ENCODE data around the gene SEMA4D.

DNA sequence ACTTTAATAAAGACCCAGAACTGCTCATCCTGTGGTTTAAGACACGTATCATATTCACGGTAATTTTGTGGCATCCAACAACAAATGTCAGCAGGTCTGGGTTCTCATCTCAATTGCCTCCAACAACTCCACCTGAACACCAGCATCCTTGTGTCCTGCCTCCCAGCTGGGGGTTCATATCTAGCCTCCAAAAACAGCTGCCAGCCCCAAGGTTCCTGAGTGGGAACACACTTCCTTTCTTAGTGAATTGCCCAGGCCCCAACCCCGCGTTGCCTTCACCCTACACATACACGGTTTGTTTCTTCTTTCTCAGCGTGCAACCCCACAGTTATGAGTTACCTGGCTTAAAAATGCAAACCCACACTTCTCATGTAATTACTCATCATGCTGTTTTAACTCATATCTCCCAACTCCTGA lies 77.9 kb downstream of the SEMA4D start:
- TF ChIP-seq FOXA3 (CRISPR knock-in tag; IDR thresholded peaks at IDR 0.05) (no peak), RAD21 (CRISPR knock-in tag; IDR thresholded peaks at IDR 0.05) (no peak), HCFC1 (IDR thresholded peaks at IDR 0.05; ENCODE audit: low read depth, low read length) (no peak), RNF2 (conservative IDR thresholded peaks at IDR 0.05; ENCODE audit: low read depth) (no peak)
- TF ChIP-seq, protein P1, sequence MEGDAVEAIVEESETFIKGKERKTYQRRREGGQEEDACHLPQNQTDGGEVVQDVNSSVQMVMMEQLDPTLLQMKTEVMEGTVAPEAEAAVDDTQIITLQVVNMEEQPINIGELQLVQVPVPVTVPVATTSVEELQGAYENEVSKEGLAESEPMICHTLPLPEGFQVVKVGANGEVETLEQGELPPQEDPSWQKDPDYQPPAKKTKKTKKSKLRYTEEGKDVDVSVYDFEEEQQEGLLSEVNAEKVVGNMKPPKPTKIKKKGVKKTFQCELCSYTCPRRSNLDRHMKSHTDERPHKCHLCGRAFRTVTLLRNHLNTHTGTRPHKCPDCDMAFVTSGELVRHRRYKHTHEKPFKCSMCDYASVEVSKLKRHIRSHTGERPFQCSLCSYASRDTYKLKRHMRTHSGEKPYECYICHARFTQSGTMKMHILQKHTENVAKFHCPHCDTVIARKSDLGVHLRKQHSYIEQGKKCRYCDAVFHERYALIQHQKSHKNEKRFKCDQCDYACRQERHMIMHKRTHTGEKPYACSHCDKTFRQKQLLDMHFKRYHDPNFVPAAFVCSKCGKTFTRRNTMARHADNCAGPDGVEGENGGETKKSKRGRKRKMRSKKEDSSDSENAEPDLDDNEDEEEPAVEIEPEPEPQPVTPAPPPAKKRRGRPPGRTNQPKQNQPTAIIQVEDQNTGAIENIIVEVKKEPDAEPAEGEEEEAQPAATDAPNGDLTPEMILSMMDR (CRISPR knock-in tag; IDR thresholded peaks at IDR 0.05) = no peak
